Posterior cingulate gyrus (tissue), 11 donors: Measurements from ENCODE around the gene HIVEP3.
"Not testable (repeated sequence)": the region's sequence is repeated elsewhere in the genome, so short reads cannot be mapped to it uniquely, and the experiment has no call there.

Source experiments
- DNase-seq, 10 donors: peaks; one replicate each; pipeline versions ENCODE4 v3.0.0 to v3.0.0-alpha.2; 2020 to 2021; ENCODE audit warnings: mixed read lengths in 3 of 10
- intact Hi-C: fragments of 100-400 bp; cut with DNase I; formaldehyde crosslinking; loops from one replicate; pipeline ENCODE4 v1.15.1; 2023

HIVEP3 gene

GRCh38 chr1:41562328-41562727, 356.4 kb downstream of the HIVEP3 start:
- intact Hi-C loops, result no loop called here
- no peak for DNase-seq

- intact Hi-C loops, result no loop called here
- DNase-seq, result peak in 1 of 10 donors; percentile 13
These were observed 357.8 kb downstream of the HIVEP3 start for GRCh38 chr1:41560931-41561330.

GRCh38 chr1:41560496-41560895, 358.2 kb downstream of the HIVEP3 start:
- intact Hi-C loops, result no loop called here
- DNase-seq, result peak in 1 of 10 donors; percentile 65

- DNase-seq, result peak in 1 of 10 donors; percentile 10
- intact Hi-C loops, result no loop called here
These were observed 359.4 kb downstream of the HIVEP3 start for GRCh38 chr1:41559331-41559730.

- intact Hi-C loops, result no loop called here
- DNase-seq, result peak in 2 of 10 donors; percentile 21 to 79
These were observed 360.0 kb downstream of the HIVEP3 start for GRCh38 chr1:41558761-41559171.

- DNase-seq, result peak in 1 of 10 donors; percentile 60
- intact Hi-C loops, result no loop called here
These were observed 360.8 kb downstream of the HIVEP3 start for GRCh38 chr1:41557751-41558455.

GRCh38 chr1:41554746-41555145, 364.0 kb downstream of the HIVEP3 start:
- DNase-seq, intact Hi-C loops: not testable (repeated sequence)

GRCh38 chr1:41547781-41548560, 370.8 kb downstream of the HIVEP3 start:
- intact Hi-C loops, result no loop called here
- peak in 1 of 10 donors; percentile 72 for DNase-seq

GRCh38 chr1:41547336-41547735, 371.4 kb downstream of the HIVEP3 start:
- DNase-seq, result peak in 1 of 10 donors; percentile 75

GRCh38 chr1:41546833-41547135, 371.9 kb downstream of the HIVEP3 start:
- no peak for DNase-seq
- intact Hi-C loops, result no loop called here

More at GRCh38 chr1:41547336-41547735, 371.4 kb downstream of the HIVEP3 start:
- intact Hi-C loops, result no loop called here

GRCh38 chr1:41545996-41546832, 372.5 kb downstream of the HIVEP3 start:
- intact Hi-C loops, result no loop called here
- peak in 1 of 10 donors; percentile 57 for DNase-seq

GRCh38 chr1:41542196-41542930, 376.4 kb downstream of the HIVEP3 start:
- intact Hi-C loops, result no loop called here

GRCh38 chr1:41541592-41541952, 377.1 kb downstream of the HIVEP3 start:
- DNase-seq, result no peak
- intact Hi-C loops, result no loop called here

More at GRCh38 chr1:41542196-41542930, 376.4 kb downstream of the HIVEP3 start:
- DNase-seq, result peak in 1 of 10 donors; percentile 2

GRCh38 chr1:41540886-41541591, 377.7 kb downstream of the HIVEP3 start:
- intact Hi-C loops, result no loop called here
- peak in 5 of 10 donors; percentile 6 to 68 (median 11) for DNase-seq

GRCh38 chr1:41539999-41540398, 378.7 kb downstream of the HIVEP3 start:
- intact Hi-C loops, result no loop called here
- DNase-seq, result peak in 3 of 10 donors; percentile 1 to 36 (median 9)

GRCh38 chr1:41539418-41539805, 379.3 kb downstream of the HIVEP3 start:
- intact Hi-C loops, result no loop called here

GRCh38 chr1:41538741-41539417, 379.8 kb downstream of the HIVEP3 start:
- peak in 2 of 10 donors; percentile 1 to 5 for DNase-seq
- intact Hi-C loops, result no loop called here

More at GRCh38 chr1:41539418-41539805, 379.3 kb downstream of the HIVEP3 start:
- DNase-seq, result peak in 2 of 10 donors; percentile 0 to 5

- intact Hi-C loops, result no loop called here
- peak in 3 of 10 donors; percentile 8 to 53 (median 18) for DNase-seq
These were observed 380.9 kb downstream of the HIVEP3 start for GRCh38 chr1:41537788-41538351.
